ENCODE data around the gene VMP1.
"Not testable (repeated sequence)": the region's sequence is repeated elsewhere in the genome, so short reads cannot be mapped to it uniquely, and the experiment has no call there.

Gene VMP1

DNA sequence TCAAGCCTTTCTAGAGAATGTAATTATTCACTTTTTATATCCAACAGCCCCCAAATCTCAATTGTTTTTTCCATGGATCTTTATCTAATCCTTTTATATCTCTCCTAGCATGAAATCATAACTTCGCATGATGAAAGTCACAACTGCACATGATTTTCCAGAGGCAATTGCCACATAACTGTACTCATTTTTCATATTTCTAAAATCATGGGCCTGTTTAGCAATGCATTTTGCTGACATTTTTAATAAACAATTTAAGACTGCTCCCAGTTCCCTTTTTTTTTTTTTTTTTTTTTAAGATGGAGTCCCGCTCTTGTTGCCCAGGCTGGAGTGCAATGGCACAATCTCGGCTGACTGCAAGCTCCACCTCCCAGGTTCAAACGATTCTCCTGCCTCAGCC, 83.5 kb downstream of the VMP1 start:
- Histone ChIP-seq H3K27ac (ENCODE audit: low read depth, low read length) (no peak overlapping the region), H3K9me2 (replicated peaks; ENCODE audit: insufficient read depth, low read length) (no peaks in the 10 kb centered on the region)

DNA sequence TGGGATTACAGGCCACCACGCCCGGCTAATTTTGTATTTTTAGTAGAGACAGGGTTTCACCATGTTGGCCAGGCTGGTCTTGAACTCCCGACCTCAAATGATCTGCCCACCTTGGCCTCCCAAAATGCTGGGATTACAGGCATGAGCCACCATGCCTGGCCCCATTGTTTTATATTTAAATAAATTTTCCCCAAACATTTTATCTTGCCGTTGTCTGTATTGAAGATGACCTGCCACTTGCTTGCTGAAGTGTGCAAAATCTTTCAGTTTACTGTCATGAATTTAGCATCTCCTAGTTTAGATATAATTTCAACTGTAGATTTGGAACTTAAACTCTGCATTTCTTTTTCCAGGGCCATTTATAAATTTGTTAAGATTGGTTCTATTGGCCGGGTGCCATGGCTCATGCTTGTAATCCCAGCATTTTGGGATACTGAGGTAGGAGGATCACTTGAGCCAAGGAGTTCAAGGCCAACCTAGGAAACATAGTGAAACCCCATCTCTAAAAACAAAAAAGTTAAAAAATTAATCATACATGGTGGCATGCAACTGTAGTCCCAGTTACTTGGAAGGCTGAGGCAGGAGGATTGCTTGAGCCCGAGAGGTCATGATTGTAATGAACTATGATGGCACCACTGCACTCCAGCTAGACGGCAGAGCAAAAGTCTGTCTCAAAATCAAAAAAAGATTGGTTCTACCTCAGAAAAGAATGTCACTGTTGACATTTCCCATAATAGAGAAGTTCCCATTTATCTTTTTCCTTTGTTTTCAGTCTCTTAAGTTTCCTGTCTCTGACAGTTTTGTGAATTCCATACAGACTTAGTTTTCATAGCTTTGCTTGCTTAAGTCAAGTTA, 84.4 kb downstream of the VMP1 start:
- no peak for TF ChIP-seq EZH2phosphoT487 (conservative IDR thresholded peaks at IDR 0.05; ENCODE audit: low read length)
- TF ChIP-seq, protein P1, sequence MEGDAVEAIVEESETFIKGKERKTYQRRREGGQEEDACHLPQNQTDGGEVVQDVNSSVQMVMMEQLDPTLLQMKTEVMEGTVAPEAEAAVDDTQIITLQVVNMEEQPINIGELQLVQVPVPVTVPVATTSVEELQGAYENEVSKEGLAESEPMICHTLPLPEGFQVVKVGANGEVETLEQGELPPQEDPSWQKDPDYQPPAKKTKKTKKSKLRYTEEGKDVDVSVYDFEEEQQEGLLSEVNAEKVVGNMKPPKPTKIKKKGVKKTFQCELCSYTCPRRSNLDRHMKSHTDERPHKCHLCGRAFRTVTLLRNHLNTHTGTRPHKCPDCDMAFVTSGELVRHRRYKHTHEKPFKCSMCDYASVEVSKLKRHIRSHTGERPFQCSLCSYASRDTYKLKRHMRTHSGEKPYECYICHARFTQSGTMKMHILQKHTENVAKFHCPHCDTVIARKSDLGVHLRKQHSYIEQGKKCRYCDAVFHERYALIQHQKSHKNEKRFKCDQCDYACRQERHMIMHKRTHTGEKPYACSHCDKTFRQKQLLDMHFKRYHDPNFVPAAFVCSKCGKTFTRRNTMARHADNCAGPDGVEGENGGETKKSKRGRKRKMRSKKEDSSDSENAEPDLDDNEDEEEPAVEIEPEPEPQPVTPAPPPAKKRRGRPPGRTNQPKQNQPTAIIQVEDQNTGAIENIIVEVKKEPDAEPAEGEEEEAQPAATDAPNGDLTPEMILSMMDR (IDR thresholded peaks at IDR 0.05; ENCODE audit: insufficient read depth, low read length, poor library complexity, severe bottlenecking), result no peak
- Histone ChIP-seq H3K4me2 (ENCODE audit: low read depth, low read length, poor library complexity, severe bottlenecking) (no peak overlapping the region), H4K20me1 (ENCODE audit: low read depth, low read length) (no peaks in the 10 kb centered on the region), H3K9me3 (ENCODE audit: insufficient read depth, low read length) (no peaks in the 10 kb centered on the region), H3K27me3 (ENCODE audit: low read length) (no peaks in the 10 kb centered on the region), H3K36me3 (ENCODE audit: low read length) (no peaks in the 10 kb centered on the region), H3K9ac (ENCODE audit: low read length) (no peak overlapping the region), H3K79me2 (ENCODE audit: insufficient read depth, low read length) (no peaks in the 10 kb centered on the region), H2AFZ (ENCODE audit: low read depth, low read length, severe bottlenecking) (no peak overlapping the region), H3K4me3 (ENCODE audit: insufficient read depth, low read length, poor library complexity, severe bottlenecking) (no peak overlapping the region), H3F3A (ENCODE audit: insufficient read depth) (0 out of 2 replicates have a peak, but pooled peaks cover 3% of the 10 kb centered on the region), H3K27ac (ENCODE audit: low read depth, low read length) (no peak overlapping the region), H3K9me2 (replicated peaks; ENCODE audit: insufficient read depth, low read length) (no peaks in the 10 kb centered on the region)

More for the DNA sequence above, 83.5 kb downstream of the VMP1 start:
- Histone ChIP-seq H3K4me3 (ENCODE audit: insufficient read depth, low read length, poor library complexity, severe bottlenecking) (no peak overlapping the region), H3K27me3 (ENCODE audit: low read length) (no peaks in the 10 kb centered on the region), H3K79me2 (ENCODE audit: insufficient read depth, low read length) (no peaks in the 10 kb centered on the region), H2AFZ (ENCODE audit: low read depth, low read length, severe bottlenecking) (no peak overlapping the region), H3K9me3 (ENCODE audit: insufficient read depth, low read length) (no peaks in the 10 kb centered on the region), H4K20me1 (ENCODE audit: low read depth, low read length) (no peaks in the 10 kb centered on the region), H3K4me2 (ENCODE audit: low read depth, low read length, poor library complexity, severe bottlenecking) (no peak overlapping the region), H3F3A (ENCODE audit: insufficient read depth) (0 out of 2 replicates have a peak, but pooled peaks cover 3% of the 10 kb centered on the region), H3K9ac (ENCODE audit: low read length) (no peak overlapping the region), H3K36me3 (ENCODE audit: low read length) (no peaks in the 10 kb centered on the region)
- TF ChIP-seq EZH2phosphoT487 (conservative IDR thresholded peaks at IDR 0.05; ENCODE audit: low read length), result no peak
- TF ChIP-seq, protein P1 (IDR thresholded peaks at IDR 0.05; ENCODE audit: insufficient read depth, low read length, poor library complexity, severe bottlenecking), result no peak

DNA sequence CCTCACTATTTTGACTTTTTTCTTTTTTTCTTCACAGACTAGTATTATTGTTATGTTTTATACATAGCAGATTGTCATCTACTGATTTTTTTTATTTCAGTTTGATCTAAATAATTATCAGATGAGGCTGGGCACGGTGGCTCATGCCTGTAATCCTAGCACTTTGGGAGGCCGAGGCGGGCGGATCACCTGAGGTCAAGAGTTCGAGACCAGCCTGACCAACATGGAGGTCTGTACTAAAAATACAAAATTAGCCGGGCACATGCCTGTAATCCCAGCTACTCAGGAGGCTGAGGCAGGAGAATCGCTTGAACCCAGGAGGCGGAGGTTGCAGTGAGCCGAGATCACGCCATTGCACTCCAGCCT, 85.0 kb downstream of the VMP1 start:
- not testable (repeated sequence) for H3F3A ChIP-seq (ENCODE audit: insufficient read depth); H3K79me2 ChIP-seq (ENCODE audit: insufficient read depth, low read length); H3K27ac ChIP-seq (ENCODE audit: low read depth, low read length); H4K20me1 ChIP-seq (ENCODE audit: low read depth, low read length); H2AFZ ChIP-seq (ENCODE audit: low read depth, low read length, severe bottlenecking); H3K4me3 ChIP-seq (ENCODE audit: insufficient read depth, low read length, poor library complexity, severe bottlenecking); H3K36me3 ChIP-seq (ENCODE audit: low read length); H3K4me2 ChIP-seq (ENCODE audit: low read depth, low read length, poor library complexity, severe bottlenecking); H3K9ac ChIP-seq (ENCODE audit: low read length); H3K9me2 ChIP-seq (replicated peaks; ENCODE audit: insufficient read depth, low read length); H3K27me3 ChIP-seq (ENCODE audit: low read length); H3K9me3 ChIP-seq (ENCODE audit: insufficient read depth, low read length)

DNA sequence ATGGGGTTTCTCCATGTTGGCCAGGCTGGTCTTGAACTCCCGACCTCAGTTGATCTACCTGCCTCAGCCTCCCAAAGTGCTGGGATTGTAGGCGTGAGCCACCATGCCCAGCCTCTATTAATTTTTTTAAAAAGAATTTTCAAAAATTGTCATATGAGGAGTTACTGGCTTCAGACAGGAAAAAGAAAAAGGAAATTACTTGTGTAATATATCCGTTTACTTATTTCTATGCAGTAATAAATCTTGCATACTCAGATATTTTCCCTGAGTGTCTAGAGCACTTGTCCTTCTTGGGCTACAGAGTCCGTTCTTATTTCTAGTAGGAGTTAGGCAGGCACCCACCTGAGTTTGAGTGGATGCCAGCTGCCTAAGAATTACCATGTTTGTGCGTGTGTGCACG, 85.8 kb downstream of the VMP1 start:
- H3K4me3 ChIP-seq (ENCODE audit: insufficient read depth, low read length, poor library complexity, severe bottlenecking), result no peak overlapping the region
- no peaks in the 10 kb centered on the region for H3K9me3 ChIP-seq (ENCODE audit: insufficient read depth, low read length)
- H3K27me3 ChIP-seq (ENCODE audit: low read length), result no peaks in the 10 kb centered on the region
- no peaks in the 10 kb centered on the region for H3F3A ChIP-seq (ENCODE audit: insufficient read depth)
- no peak overlapping the region for H3K4me2 ChIP-seq (ENCODE audit: low read depth, low read length, poor library complexity, severe bottlenecking)
- H3K27ac ChIP-seq (ENCODE audit: low read depth, low read length), result no peak overlapping the region
- no peaks in the 10 kb centered on the region for H3K36me3 ChIP-seq (ENCODE audit: low read length)
- H3K79me2 ChIP-seq (ENCODE audit: insufficient read depth, low read length), result no peaks in the 10 kb centered on the region
- TF ChIP-seq EZH2phosphoT487 (conservative IDR thresholded peaks at IDR 0.05; ENCODE audit: low read length), result no peak
- TF ChIP-seq, protein P1 (IDR thresholded peaks at IDR 0.05; ENCODE audit: insufficient read depth, low read length, poor library complexity, severe bottlenecking), result no peak
- no peak overlapping the region for H2AFZ ChIP-seq (ENCODE audit: low read depth, low read length, severe bottlenecking)
- H3K9ac ChIP-seq (ENCODE audit: low read length), result no peak overlapping the region
- no peaks in the 10 kb centered on the region for H3K9me2 ChIP-seq (replicated peaks; ENCODE audit: insufficient read depth, low read length)
- H4K20me1 ChIP-seq (ENCODE audit: low read depth, low read length), result no peaks in the 10 kb centered on the region
